Astrocyte of the spinal cord (primary cell): ENCODE data around the gene WNT2.

Source experiments
- DNase-seq: peaks from one replicate; pipeline ENCODE4 v3.0.0; 2011; ENCODE audit warnings: low read depth, low spot score
- H3K4me3 ChIP-seq: 2 replicates; pipeline ENCODE4 v1.5.1; 2011; ENCODE audit warnings: low read depth, mild to moderate bottlenecking, low read length, moderate library complexity
- CTCF ChIP-seq: IDR thresholded peaks from 2 replicates; pipeline ENCODE4 v1.5.1; 2012; ENCODE audit warnings: low read depth, mild to moderate bottlenecking, low read length, inconsistent platforms
- in situ Hi-C: cut with HindIII; loops from 2 replicates; pipeline ENCODE4 v1.10.0; 2017; ENCODE audit warnings: low sequenced_read_pairs

Gene WNT2

GRCh38 chr7:117322741-117323304 lies at the start of gene WNT2:
Gene WNT2, minus strand, starts transcription at chr7:117323058. Its CDS starts 69 bp downstream, at chr7:117322989.
- peak; percentile 16 for DNase-seq
- in situ Hi-C loops = no loop called here
- no peak for TF ChIP-seq CTCF
- H3K4me3 ChIP-seq = peak within 1 kb of the TSS; percentile 45

DNA sequence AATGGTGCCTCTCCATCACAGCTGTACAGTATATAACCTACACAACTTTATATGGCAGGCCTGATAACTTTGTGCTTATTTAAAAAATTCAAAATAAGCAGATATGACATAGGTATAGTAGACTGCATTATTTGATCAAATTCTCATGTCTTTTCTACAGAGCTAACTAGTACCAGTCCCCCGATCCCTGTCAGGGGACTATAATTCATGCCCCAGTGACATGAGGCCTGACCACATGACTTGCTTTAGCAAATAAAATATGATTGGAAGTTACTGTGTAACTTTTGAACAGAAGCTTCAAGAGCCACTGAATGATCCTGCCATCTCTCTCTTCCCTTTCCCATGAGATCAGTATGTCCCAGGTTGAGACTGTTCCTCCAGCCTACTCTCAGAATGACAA lies 49.2 kb upstream of the WNT2 start:
- TF ChIP-seq CTCF = peak; percentile 2
- in situ Hi-C loops = no loop called here
- no peak for DNase-seq
- no peak overlapping the region for H3K4me3 ChIP-seq

GRCh38 chr7:117364339-117365080 lies 41.7 kb upstream of the WNT2 start:
- no peak for DNase-seq
- no peak overlapping the region for H3K4me3 ChIP-seq
- in situ Hi-C loops = no loop called here
- no peak for TF ChIP-seq CTCF

DNA sequence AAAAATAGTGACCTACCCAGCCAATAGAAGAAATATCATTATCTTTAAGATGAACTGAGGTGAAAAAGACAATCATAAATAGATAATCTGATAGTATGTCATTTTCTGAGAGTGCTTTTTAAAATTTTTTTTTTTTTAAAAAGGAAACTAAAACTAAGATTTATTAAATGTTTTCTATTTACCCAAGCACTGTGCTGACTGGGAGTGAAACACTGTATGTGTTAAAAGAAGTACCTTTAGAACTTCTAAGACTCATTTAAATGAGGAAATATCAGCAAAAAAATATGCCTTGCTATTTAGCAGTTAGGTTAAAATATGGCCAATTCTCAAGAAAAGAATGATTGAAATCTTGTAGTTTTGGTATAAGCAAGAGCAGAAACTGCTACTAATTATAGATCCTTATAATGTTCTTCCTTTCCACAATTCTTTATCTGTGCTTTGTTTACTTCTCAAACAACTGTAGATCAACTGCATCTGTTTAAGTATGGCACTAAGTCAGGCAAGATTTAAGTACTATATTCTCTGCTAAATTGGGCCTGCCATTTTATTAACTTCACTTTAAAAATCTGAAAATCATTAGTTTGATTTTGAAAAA lies 39.5 kb upstream of the WNT2 start:
- DNase-seq = no peak
- TF ChIP-seq CTCF = no peak
- no peak overlapping the region for H3K4me3 ChIP-seq
- in situ Hi-C loops = no loop called here

GRCh38 chr7:117350027-117350426 lies 27.2 kb upstream of the WNT2 start:
- no peak for DNase-seq
- no peak overlapping the region for H3K4me3 ChIP-seq
- in situ Hi-C loops = no loop called here
- TF ChIP-seq CTCF = no peak

DNA sequence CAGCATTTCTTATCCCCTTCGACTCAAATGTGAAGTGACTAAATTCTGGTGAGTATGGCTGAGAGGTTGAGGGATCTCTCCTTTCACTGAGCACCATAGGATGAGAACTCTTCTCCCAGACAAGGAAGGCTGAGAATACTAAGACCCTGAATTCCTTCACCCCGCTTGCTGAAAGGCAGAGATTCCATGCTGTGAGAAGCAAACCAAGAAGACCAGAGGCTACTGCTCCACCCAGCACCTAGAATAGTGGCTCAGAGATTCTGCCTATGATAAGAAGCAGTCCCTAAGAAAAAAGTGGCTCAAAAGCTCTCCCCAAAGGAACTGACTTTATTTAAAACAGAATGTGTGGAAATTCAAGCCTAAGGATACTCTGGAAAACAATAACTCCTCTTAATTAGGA lies 26.7 kb upstream of the WNT2 start:
- H3K4me3 ChIP-seq = no peak overlapping the region
- no peak for DNase-seq
- in situ Hi-C loops = no loop called here
- TF ChIP-seq CTCF = no peak
